ENCODE data around the gene TRIM66. TPM values are rescaled to one million over a fixed set of nuclear protein-coding genes. Genes with fewer than 3 reads are reported as not detected.
A peak's percentile ranks its signal among the peaks of the same experiment; 100 is the strongest.

TRIM66 gene
- total RNA-seq, 3 donors from 2014 or later: 9.6 to 21.3 (median 15.9) TPM

DNA sequence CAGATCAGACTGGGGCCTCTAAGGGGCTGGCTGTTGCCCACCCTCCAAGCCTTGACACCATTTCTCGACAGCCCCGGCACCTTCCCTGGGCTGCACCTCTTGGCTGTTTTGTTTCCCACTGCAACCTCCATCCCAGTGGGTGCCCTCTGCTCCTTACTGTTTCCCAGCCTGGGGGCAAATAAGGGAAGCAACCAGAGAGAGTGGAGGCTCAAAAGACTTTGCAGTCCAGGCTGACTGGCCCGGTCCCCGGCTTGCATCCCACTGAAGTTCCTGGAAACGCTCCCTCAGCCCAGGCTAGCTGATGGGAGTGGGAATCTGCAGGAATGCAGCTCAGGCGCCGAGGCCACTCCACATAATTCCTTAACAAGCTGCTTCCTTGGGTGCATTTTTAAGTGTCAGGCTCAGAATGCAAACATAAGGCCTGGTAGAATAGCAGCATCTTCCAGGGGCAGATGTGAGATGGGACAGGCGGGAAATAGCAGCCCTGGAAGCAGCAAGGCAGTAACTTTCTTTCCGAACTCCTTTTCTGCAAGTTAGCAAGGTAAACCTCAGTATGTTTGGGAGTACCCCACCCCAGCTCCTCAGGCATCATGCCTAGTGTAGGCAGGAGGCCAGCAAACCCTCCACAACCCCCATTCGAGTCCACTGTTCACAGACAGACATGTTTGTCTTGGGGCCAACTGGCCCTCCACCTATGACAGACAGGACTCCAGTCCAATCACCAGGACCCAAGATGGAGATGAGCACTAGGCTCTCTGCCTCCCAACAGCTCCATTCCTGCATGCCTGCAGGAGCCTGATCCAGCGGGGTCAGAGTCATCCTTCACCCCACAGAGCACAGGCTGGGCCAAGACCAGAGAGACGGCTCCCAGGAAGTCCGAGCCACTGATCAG lies 39.4 kb upstream of the TRIM66 start:
- ATAC-seq (peak; percentile 15), DNase-seq (peak in 2 of 3 donors; percentile 38 to 55)
- TF ChIP-seq, protein P1, sequence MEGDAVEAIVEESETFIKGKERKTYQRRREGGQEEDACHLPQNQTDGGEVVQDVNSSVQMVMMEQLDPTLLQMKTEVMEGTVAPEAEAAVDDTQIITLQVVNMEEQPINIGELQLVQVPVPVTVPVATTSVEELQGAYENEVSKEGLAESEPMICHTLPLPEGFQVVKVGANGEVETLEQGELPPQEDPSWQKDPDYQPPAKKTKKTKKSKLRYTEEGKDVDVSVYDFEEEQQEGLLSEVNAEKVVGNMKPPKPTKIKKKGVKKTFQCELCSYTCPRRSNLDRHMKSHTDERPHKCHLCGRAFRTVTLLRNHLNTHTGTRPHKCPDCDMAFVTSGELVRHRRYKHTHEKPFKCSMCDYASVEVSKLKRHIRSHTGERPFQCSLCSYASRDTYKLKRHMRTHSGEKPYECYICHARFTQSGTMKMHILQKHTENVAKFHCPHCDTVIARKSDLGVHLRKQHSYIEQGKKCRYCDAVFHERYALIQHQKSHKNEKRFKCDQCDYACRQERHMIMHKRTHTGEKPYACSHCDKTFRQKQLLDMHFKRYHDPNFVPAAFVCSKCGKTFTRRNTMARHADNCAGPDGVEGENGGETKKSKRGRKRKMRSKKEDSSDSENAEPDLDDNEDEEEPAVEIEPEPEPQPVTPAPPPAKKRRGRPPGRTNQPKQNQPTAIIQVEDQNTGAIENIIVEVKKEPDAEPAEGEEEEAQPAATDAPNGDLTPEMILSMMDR (IDR thresholded peaks at IDR 0.05): no peak
- intact Hi-C loops (cut with DNase I, micrococcal nuclease): no loop called here
- H3K36me3 ChIP-seq (ENCODE audit: low read depth): no peaks in the 10 kb centered on the region
- H3K4me3 ChIP-seq: no peak overlapping the region
- H3K4me1 ChIP-seq (ENCODE audit: low read depth): peaks cover 35% of the 10 kb centered on the region
- no peaks in the 10 kb centered on the region for H3K9me3 ChIP-seq

DNA sequence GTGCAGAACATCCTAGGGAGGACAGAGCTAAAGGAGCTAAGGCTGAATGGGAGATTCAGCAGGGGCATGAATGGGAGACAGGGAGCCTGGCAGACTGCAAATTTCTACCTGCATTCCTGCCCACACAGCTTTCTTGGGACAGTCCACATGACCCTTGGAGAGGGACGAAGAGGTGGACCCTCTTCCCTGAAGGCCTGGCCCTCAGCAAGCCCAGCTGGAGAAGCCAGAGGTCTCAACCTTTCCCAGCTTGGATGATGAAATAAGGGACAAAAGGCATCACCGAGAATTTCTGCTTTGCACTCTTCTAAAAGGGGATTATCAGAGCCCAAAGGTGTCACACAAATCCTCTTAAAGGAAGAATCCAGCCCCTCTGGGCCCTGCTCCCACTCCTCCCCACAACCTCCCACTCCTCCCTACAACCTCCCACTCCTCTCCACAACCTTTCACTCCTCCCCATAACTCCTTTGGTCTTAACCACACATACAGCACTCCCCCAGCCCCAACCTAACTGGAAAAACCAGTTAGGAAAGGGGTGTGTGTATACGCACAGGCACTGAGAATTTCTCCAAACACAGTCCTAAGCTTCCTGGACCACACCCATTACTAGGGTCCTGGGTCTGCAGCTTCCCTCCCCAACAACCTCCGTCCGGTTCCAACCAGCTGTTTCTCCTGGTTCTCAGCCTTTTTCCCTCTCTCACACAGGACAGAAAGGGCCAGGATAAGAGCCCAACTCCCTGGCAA lies 38.6 kb upstream of the TRIM66 start:
- Histone ChIP-seq H3K4me1 (ENCODE audit: low read depth) (peaks cover 35% of the 10 kb centered on the region), H3K36me3 (ENCODE audit: low read depth) (no peaks in the 10 kb centered on the region), H3K4me3 (no peak overlapping the region), H3K9me3 (no peaks in the 10 kb centered on the region)
- DNase-seq (peak in 1 of 3 donors; percentile 87), ATAC-seq (peak; percentile 87)
- TF ChIP-seq, protein P1 (IDR thresholded peaks at IDR 0.05): no peak
- intact Hi-C loops (cut with DNase I, micrococcal nuclease): no loop called here

DNA sequence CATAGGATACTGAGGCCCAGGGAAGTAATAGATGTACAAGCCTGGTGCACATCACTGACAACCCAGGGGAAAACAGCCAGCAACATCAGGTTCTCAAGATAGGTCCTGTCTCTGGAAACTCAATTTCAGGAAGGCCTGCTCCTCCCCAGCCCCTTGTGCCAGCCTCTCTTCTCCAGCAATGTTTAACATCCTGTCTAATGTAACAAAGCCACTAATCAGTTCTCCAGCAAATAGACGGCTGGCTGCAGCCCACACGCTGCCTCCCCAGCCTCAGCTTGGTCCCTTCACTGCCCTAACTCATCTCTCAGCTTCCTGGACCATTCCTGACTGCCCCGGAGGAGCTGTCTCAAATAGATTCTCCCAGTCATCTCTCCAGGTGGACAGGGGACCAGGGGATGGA lies 37.9 kb upstream of the TRIM66 start:
- Histone ChIP-seq H3K4me3 (no peak overlapping the region), H3K9me3 (no peaks in the 10 kb centered on the region), H3K36me3 (ENCODE audit: low read depth) (no peaks in the 10 kb centered on the region), H3K4me1 (ENCODE audit: low read depth) (peaks cover 35% of the 10 kb centered on the region)
- DNase-seq: no peak
- intact Hi-C loops (cut with DNase I, micrococcal nuclease): no loop called here
- no peak for ATAC-seq
- TF ChIP-seq, protein P1 (IDR thresholded peaks at IDR 0.05): no peak

DNA sequence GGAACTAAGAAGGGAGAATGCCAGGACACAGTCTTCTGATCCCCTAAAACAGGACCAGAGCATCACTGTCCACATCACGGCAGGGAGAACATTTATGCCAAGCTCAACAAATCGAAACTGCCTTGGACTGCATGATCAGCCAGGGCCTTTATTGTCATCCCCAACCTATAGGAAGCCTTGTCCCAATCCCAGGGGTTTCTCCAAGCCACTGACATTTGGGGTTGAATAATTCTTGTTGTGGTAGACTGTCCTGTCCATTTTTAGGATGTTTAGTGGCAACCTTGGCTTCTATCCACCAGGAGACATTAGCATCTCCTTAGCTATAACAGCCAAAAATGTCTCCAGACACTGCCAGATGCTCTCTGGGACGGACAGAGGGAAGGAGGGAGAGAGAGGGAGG lies 37.3 kb upstream of the TRIM66 start:
- H3K36me3 ChIP-seq (ENCODE audit: low read depth): no peaks in the 10 kb centered on the region
- H3K4me1 ChIP-seq (ENCODE audit: low read depth): peaks cover 32% of the 10 kb centered on the region
- TF ChIP-seq, protein P1 (IDR thresholded peaks at IDR 0.05): no peak
- no peak for ATAC-seq
- no peaks in the 10 kb centered on the region for H3K9me3 ChIP-seq
- no peak for DNase-seq
- intact Hi-C loops (cut with DNase I, micrococcal nuclease): loop anchor here in 1 of 2 donors (10.0 kb wide), 1 partner anchor 85 kb away; no protein-coding TSS in a partner anchor
- no peak overlapping the region for H3K4me3 ChIP-seq

DNA sequence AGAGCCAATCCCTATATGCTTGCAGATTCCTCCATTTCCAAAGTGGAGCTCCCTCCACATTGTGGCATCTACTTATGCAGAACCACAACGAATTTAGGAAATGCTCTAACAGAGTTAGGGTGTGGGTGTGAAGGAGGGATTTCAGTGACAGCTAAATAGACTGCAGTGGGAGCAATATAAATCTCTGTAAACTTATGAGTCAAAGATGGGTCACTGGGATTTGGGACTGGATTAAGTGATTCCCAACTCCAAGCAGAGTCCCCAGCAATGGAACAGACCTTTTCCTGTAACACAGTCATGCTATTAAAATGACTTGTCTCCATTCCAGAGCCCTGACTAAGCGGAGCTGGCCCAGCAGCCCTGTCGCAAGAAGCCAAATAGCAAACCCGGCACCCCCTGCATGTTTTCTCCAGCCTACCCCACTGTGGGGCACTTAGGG lies 36.8 kb upstream of the TRIM66 start:
- Histone ChIP-seq H3K9me3 (no peaks in the 10 kb centered on the region), H3K4me3 (no peak overlapping the region), H3K4me1 (ENCODE audit: low read depth) (peaks cover 27% of the 10 kb centered on the region), H3K36me3 (ENCODE audit: low read depth) (no peaks in the 10 kb centered on the region)
- TF ChIP-seq, protein P1 (IDR thresholded peaks at IDR 0.05): no peak
- DNase-seq: peak in 1 of 3 donors; percentile 25
- intact Hi-C loops (cut with DNase I, micrococcal nuclease): loop anchor here in 1 of 2 donors (10.0 kb wide), 1 partner anchor 86 kb away; no protein-coding TSS in a partner anchor
- ATAC-seq: peak; percentile 28

Measured in mucosa of descending colon (tissue), 3 donors.